Measurements from ENCODE around the gene AGRN. TPM values are rescaled to one million over a fixed set of nuclear protein-coding genes. Genes with fewer than 3 reads are reported as not detected.
"Not testable (repeated sequence)": the region's sequence is repeated elsewhere in the genome, so short reads cannot be mapped to it uniquely, and the experiment has no call there.

AGRN gene
- total RNA-seq, 1 donor from 2014 or later, result 479 TPM

DNA sequence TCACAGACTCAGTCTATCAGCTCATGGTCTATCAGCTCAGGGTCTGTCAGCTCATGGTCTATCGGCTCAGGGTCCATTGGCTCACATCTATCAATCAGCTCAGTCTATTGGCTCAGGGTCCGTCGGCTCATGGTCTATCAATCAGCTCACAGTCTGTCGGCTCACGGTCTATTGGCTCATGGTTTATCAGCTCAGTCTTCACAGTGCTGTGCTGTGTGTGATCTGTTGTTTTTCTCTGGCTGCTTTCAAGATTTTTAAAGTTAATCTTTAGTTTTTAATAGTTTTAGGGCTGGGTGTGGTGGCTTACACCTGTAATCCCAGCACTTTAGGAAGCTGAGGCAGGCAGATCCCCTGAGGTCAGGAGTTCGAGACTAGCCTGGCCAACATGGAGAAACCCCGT is 81.6 kb downstream of the AGRN start:
- no peak for TF ChIP-seq CTCF (IDR thresholded peaks at IDR 0.05; ENCODE audit: insufficient read depth, low read length, poor library complexity, severe bottlenecking)
- Histone ChIP-seq H3K36me3 (ENCODE audit: control insufficient read depth, insufficient read depth, low read length) (no peaks in the 10 kb centered on the region), H3K4me3 (ENCODE audit: low read depth, low read length) (no peak overlapping the region), H3K27me3 (ENCODE audit: control insufficient read depth, insufficient read depth, low read length) (no peaks in the 10 kb centered on the region)
- DNase-seq (ENCODE audit: low read depth), result no peak

- not testable (repeated sequence) for H3K4me3 ChIP-seq (ENCODE audit: low read depth, low read length); H3K27me3 ChIP-seq (ENCODE audit: control insufficient read depth, insufficient read depth, low read length); DNase-seq (ENCODE audit: low read depth); H3K36me3 ChIP-seq (ENCODE audit: control insufficient read depth, insufficient read depth, low read length)
Observed at GRCh38 chr1:1104152-1104551, 84.2 kb downstream of the AGRN start.

Other genes with a start within 250 kb of the AGRN start
- gene SAMD11, start 96.2 kb upstream of the AGRN start, total RNA-seq, result 2.3 TPM in 2 replicates
- gene NOC2L, start 60.9 kb upstream of the AGRN start, total RNA-seq, result 95.6 and 98.8 TPM in 2 replicates
- 16.9 and 21.4 TPM in 2 replicates for gene KLHL17, start 59.5 kb upstream of the AGRN start, total RNA-seq
- 13.2 and 13.3 TPM in 2 replicates for gene PLEKHN1, start 53.6 kb upstream of the AGRN start, total RNA-seq
- 0.34 TPM in 1 of 2 replicates, not detected in the other for gene PERM1, start 38.0 kb upstream of the AGRN start, total RNA-seq
- 160 and 184 TPM in 2 replicates for gene HES4, start 20.0 kb upstream of the AGRN start, total RNA-seq
- 68.7 and 97.7 TPM in 2 replicates for gene ISG15, start 6.6 kb upstream of the AGRN start, total RNA-seq
- gene RNF223, start 54.2 kb downstream of the AGRN start, total RNA-seq, result 5.4 and 7.5 TPM in 2 replicates
- gene C1orf159, start 96.0 kb downstream of the AGRN start, total RNA-seq, result 20.3 and 25.5 TPM in 2 replicates
- gene TTLL10, start 153.8 kb downstream of the AGRN start, total RNA-seq, result 0.27 TPM in 1 of 2 replicates, not detected in the other
- 0.67 and 2.1 TPM in 2 replicates for gene TNFRSF18, start 186.5 kb downstream of the AGRN start, total RNA-seq
- gene TNFRSF4, start 194.0 kb downstream of the AGRN start, total RNA-seq, result 0.25 and 3.6 TPM in 2 replicates
- 146 and 153 TPM in 2 replicates for gene SDF4, start 211.9 kb downstream of the AGRN start, total RNA-seq
- gene B3GALT6, start 212.1 kb downstream of the AGRN start, total RNA-seq, result 43.7 and 48.6 TPM in 2 replicates
- 0.88 and 1.4 TPM in 2 replicates for gene C1QTNF12, start 226.6 kb downstream of the AGRN start, total RNA-seq

All from kidney epithelial cell (primary cell).